ENCODE results near the gene ZNF585A. TPM values are rescaled to one million over a fixed set of nuclear protein-coding genes. Genes with fewer than 3 reads are reported as not detected.
"Not testable (repeated sequence)": the region's sequence is repeated elsewhere in the genome, so short reads cannot be mapped to it uniquely, and the experiment has no call there.

Gene ZNF585A
- 10 to 100 TPM in 1 of 2 donors, 1 to 10 TPM in 1; 8.6 to 15.1 TPM for total RNA-seq
- polyA plus RNA-seq = 10 to 100 TPM; 14.5 to 17.7 TPM
- long read RNA-seq, donor 1, full-length matches to known transcripts = 7 of 14 reads
- long read RNA-seq, donor 1, partial matches to known transcripts = 2 of 14 reads
- long read RNA-seq, donor 1, other reads (novel, unspliced or antisense) = 5 of 14 reads
- long read RNA-seq, donor 2, full-length matches to known transcripts = 6 of 7 reads
- long read RNA-seq, donor 2, partial matches to known transcripts = 0 of 7 reads
- long read RNA-seq, donor 2, other reads (novel, unspliced or antisense) = 1 of 7 reads

DNA sequence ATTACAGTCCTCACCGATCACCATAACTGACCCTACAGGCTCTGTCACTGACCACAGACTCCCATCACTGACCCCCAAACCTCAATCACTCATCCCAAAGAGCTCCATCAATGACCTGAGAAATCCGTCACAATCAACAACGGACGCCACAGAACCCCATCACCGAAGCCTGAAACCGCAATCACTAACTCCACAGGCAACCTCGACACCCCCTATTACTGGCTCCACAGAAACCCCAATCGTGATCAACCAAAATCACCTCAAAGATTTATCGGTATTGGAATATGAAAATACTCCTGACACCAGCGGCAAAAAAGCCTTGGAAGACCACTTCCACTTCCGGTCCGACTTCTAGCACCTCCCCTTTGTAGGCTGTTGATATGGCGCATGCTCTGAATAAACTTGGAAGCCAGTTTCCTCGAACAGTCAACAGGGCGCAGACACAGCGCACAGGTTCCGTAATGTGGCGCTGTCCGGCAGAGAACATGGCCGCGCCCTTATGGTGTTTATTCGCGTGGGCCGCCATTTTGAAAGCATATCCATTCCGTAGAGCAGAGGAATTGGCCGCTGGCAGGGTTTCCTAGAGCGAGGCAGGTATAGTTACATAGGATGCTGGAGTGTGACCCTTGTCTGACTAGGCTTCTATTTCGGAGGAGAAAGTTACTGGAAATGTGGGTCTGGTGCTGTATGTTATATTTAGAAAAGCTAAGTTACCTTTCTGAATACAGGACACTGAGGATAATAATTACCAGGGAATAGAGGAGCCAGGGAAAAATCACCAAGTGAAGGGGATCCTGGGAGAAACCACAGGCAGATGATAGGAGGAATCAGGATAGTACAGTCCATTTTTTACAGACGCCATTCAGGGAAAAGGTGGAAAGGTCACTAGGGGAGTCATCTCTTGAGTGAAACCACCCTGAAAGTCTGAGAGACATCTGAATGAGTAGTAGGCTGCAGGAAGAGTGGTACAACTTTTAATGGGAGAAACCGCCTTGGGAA, at the start of gene ZNF585A:
TSS of gene ZNF585A (minus strand) at position 328 of the 999 bp plus-strand sequence. CDS start 2,785 bp downstream, outside the sequence.
- Histone ChIP-seq H3K36me3 (ENCODE audit: control insufficient read depth in 1 of 2, insufficient read depth in 2 of 2, low read length in 1 of 2) (peaks cover 5% of the 10 kb centered on the region in 2 donors), H3K4me1 (ENCODE audit: control insufficient read depth in 1 of 2, insufficient read depth in 2 of 2, low read length in 2 of 2) (no peaks in the 10 kb centered on the region), H3K9me3 (ENCODE audit: control insufficient read depth, low read length) (peaks cover 5% of the 10 kb centered on the region), H3K27me3 (ENCODE audit: control insufficient read depth in 1 of 2, insufficient read depth in 2 of 2, low read length in 1 of 2) (no peaks in the 10 kb centered on the region), H3K4me3 (ENCODE audit: low read length in 2 of 2) (peak within 1 kb of the TSS; percentile 63 to 100), H3K27ac (ENCODE audit: low read depth in 1 of 2, low read length in 2 of 2) (peak within 1 kb of the TSS in 1 of 2 donors; percentile 64)
- WGBS, 2 donors = 5% methylated on average over 30 of the region's 30 CpGs
- intact Hi-C loops (cut with DNase I) = loop anchor here (2.0 to 10.0 kb wide), 4 partner anchors 38 to 200 kb away; partner anchors contain the start of genes ZNF420 (in 1 of the 2) and ZNF585B (in 1 of the 2)
- ATAC-seq (ENCODE audit: low FRiP score) (peak; percentile 100), DNase-seq (peak; percentile 95)

DNA sequence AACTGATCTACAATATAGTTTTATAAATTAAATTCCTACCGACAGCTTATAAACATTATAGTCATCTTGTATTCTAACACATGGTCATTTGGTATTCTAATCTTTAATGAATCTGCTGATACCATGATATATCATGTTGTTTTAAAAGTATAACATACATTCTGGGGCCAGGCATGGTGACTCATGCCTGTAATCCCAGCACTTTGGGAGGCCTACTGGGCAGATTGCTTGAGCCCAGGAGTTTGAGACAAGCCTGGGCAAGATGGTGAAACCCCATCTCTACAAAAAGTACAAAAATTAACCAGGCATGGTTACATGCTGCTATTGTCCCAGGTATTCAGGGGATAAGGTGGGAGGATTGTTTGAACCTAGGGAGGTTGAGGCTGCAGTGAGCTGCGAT, 48.6 kb upstream of the ZNF585A start:
- ATAC-seq (ENCODE audit: low FRiP score) (no peak), DNase-seq (no peak)
- Histone ChIP-seq H3K4me3 (ENCODE audit: low read length in 2 of 2) (no peak overlapping the region), H3K4me1 (ENCODE audit: control insufficient read depth in 1 of 2, insufficient read depth in 2 of 2, low read length in 2 of 2) (no peaks in the 10 kb centered on the region), H3K36me3 (ENCODE audit: control insufficient read depth in 1 of 2, insufficient read depth in 2 of 2, low read length in 1 of 2) (peaks cover 0 to 1% of the 10 kb centered on the region in 2 donors), H3K27me3 (ENCODE audit: control insufficient read depth in 1 of 2, insufficient read depth in 2 of 2, low read length in 1 of 2) (no peaks in the 10 kb centered on the region), H3K9me3 (ENCODE audit: control insufficient read depth, low read length) (no peaks in the 10 kb centered on the region), H3K27ac (ENCODE audit: low read depth in 1 of 2, low read length in 2 of 2) (no peak overlapping the region)
- intact Hi-C loops (cut with DNase I) = loop anchor here in 1 of 2 donors (5.0 kb wide), 1 partner anchor 304 kb away; the partner anchor contains the start of genes ZNF568 and ZNF829
- WGBS, 2 donors = 91 to 99% methylated on average over 2 of the region's 2 CpGs

DNA sequence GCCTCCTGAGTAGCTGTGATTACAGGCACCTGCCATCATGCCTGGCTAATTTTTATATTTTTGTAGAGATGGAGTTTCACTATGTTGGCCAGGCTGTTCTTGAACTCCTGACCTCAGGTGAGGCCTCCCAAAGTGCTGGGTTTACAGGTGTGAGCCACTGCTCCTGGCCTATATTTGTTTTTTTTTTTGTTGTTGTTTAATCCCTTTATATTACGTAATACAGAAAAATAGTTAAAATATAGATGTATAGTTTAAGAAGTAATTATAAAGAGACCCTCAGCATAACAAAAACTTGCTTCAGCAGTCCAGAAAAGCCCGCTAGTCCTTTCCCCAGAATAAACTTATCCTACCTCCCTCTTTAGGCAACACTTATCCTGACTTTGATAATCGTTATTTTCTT, 47.9 kb upstream of the ZNF585A start:
- intact Hi-C loops (cut with DNase I) = loop anchor here in 1 of 2 donors (5.0 kb wide), 1 partner anchor 303 kb away; the partner anchor contains the start of genes ZNF568 and ZNF829
- 90 to 92% methylated on average over 3 of the region's 3 CpGs for WGBS, 2 donors
- no peaks in the 10 kb centered on the region for H3K4me1 ChIP-seq (ENCODE audit: control insufficient read depth in 1 of 2, insufficient read depth in 2 of 2, low read length in 2 of 2)

DNA sequence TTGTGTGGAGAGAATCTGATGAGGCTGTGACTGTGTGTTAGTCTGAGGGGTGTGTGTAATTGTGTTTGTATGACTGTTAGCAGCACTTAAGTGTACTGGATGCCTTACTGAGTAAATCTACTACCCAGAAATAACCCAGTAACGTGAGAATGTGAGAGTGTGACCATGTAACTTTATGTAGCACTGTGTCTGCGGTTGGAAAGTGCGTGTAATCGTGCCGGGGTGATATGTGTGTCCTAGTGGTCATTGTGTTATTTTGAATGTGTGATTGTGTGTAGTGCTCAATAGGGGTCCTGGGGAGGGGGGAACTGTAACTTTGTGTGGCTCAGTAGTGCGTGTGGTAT, 46.1 kb upstream of the ZNF585A start:
- no peak for DNase-seq
- ATAC-seq (ENCODE audit: low FRiP score) = peak; percentile 6
- no peaks in the 10 kb centered on the region for H3K4me1 ChIP-seq (ENCODE audit: control insufficient read depth in 1 of 2, insufficient read depth in 2 of 2, low read length in 2 of 2)
- WGBS, 2 donors = 13 to 14% methylated on average over 6 of the region's 6 CpGs
- intact Hi-C loops (cut with DNase I) = loop anchor here (5.0 to 10.0 kb wide), 2 partner anchors 116 to 246 kb away; a partner anchor contains a TSS
- H3K36me3 ChIP-seq (ENCODE audit: control insufficient read depth in 1 of 2, insufficient read depth in 2 of 2, low read length in 1 of 2) = no peaks in the 10 kb centered on the region
- peak overlapping the region in 1 of 2 donors; percentile 76 for H3K27ac ChIP-seq (ENCODE audit: low read depth in 1 of 2, low read length in 2 of 2)
- peak overlapping the region; percentile 52 to 88 for H3K4me3 ChIP-seq (ENCODE audit: low read length in 2 of 2)
- H3K9me3 ChIP-seq (ENCODE audit: control insufficient read depth, low read length) = no peaks in the 10 kb centered on the region
- H3K27me3 ChIP-seq (ENCODE audit: control insufficient read depth in 1 of 2, insufficient read depth in 2 of 2, low read length in 1 of 2) = no peaks in the 10 kb centered on the region

More for the DNA sequence above, 47.9 kb upstream of the ZNF585A start:
- no peak overlapping the region for H3K27ac ChIP-seq (ENCODE audit: low read depth in 1 of 2, low read length in 2 of 2)
- no peaks in the 10 kb centered on the region for H3K9me3 ChIP-seq (ENCODE audit: control insufficient read depth, low read length)
- H3K4me3 ChIP-seq (ENCODE audit: low read length in 2 of 2) = no peak overlapping the region
- H3K27me3 ChIP-seq (ENCODE audit: control insufficient read depth in 1 of 2, insufficient read depth in 2 of 2, low read length in 1 of 2) = no peaks in the 10 kb centered on the region
- H3K36me3 ChIP-seq (ENCODE audit: control insufficient read depth in 1 of 2, insufficient read depth in 2 of 2, low read length in 1 of 2) = no peaks in the 10 kb centered on the region
- ATAC-seq (ENCODE audit: low FRiP score) (no peak), DNase-seq (no peak)

DNA sequence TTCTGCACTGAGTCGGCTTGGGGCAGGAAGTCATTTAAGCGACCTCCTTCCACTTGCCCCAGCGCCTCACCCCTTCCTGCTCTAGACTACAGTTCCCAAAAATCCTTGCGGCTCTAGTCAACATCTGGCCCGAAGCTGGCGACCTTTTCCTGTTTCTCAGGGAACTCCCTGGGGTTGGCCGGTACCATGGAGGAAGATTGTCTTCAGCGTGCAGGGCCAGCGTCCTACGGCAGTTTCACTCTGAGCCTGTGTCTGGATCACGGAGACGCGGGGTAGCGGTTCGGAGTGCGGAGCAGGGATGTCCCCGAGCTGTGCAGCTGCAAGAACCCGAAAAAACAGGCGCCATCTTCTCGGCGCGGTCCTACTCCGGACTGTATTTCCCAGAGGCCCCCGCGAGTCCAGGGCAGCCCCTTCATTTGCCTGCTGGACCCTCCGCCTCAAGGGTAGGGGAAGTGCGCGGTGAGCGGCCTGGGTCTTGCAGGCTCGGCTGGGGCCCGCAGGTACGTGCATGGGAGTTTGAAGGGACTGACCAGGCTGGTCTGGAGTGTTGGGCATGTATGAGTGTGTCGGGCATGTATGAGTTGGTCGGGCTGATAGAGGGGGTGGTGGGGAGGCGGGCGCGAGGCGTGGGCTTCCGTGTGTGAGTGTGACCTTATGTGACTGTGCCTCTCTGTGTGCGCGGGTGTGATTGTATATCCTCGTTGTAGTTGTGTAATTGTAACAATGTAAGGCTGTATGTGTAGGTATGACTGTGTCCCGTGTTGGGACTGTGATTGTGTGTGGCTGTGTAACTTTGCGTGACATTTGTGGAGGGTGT, 45.5 kb upstream of the ZNF585A start, which contains the start of gene ZNF383:
TSS of gene ZNF383 (plus strand) at position 440 of the 817 bp plus-strand sequence. CDS start 12,240 bp downstream, outside the sequence.
- peak within 1 kb of the TSS in 1 of 2 donors; percentile 85 for H3K27ac ChIP-seq (ENCODE audit: low read depth in 1 of 2, low read length in 2 of 2)
- H3K4me3 ChIP-seq (ENCODE audit: low read length in 2 of 2) = peak within 1 kb of the TSS; percentile 84 to 88
- H3K4me1 ChIP-seq (ENCODE audit: control insufficient read depth in 1 of 2, insufficient read depth in 2 of 2, low read length in 2 of 2) = no peaks in the 10 kb centered on the region
- ATAC-seq (ENCODE audit: low FRiP score) = peak; percentile 98
- no peaks in the 10 kb centered on the region for H3K27me3 ChIP-seq (ENCODE audit: control insufficient read depth in 1 of 2, insufficient read depth in 2 of 2, low read length in 1 of 2)
- no peaks in the 10 kb centered on the region for H3K9me3 ChIP-seq (ENCODE audit: control insufficient read depth, low read length)
- DNase-seq = peak; percentile 92 to 95
- 0% methylated on average over 44 of the region's 44 CpGs for WGBS, 2 donors
- intact Hi-C loops (cut with DNase I) = loop anchor here (2.0 to 10.0 kb wide), 3 partner anchors 45 to 246 kb away; partner anchors contain the start of gene ZNF585A (in 1 of the 2)
- H3K36me3 ChIP-seq (ENCODE audit: control insufficient read depth in 1 of 2, insufficient read depth in 2 of 2, low read length in 1 of 2) = no peaks in the 10 kb centered on the region

DNA sequence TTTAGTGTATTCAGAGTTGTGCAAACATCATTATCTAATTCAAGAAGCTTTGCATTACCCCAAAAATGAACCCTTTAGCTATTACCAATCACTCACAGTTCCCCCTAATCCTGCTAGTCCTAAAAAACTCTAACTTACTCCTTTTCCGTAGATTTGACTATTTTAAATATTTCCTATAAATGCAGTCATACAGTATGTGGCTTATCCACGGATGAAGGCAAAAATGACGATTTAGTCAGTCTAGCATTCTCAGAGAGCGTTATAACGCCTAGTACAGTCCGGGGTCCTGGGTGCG, 44.9 kb upstream of the ZNF585A start:
- intact Hi-C loops (cut with DNase I) = loop anchor here (2.0 to 10.0 kb wide), 3 partner anchors 45 to 245 kb away; partner anchors contain the start of gene ZNF585A (in 1 of the 2)
- no peaks in the 10 kb centered on the region for H3K36me3 ChIP-seq (ENCODE audit: control insufficient read depth in 1 of 2, insufficient read depth in 2 of 2, low read length in 1 of 2)
- DNase-seq (no peak), ATAC-seq (ENCODE audit: low FRiP score) (no peak)
- H3K4me1 ChIP-seq (ENCODE audit: control insufficient read depth in 1 of 2, insufficient read depth in 2 of 2, low read length in 2 of 2) = no peaks in the 10 kb centered on the region
- H3K27me3 ChIP-seq (ENCODE audit: control insufficient read depth in 1 of 2, insufficient read depth in 2 of 2, low read length in 1 of 2) = no peaks in the 10 kb centered on the region
- no peaks in the 10 kb centered on the region for H3K9me3 ChIP-seq (ENCODE audit: control insufficient read depth, low read length)
- peak overlapping the region; percentile 84 to 88 for H3K4me3 ChIP-seq (ENCODE audit: low read length in 2 of 2)
- no peak overlapping the region for H3K27ac ChIP-seq (ENCODE audit: low read depth in 1 of 2, low read length in 2 of 2)
- 0% methylated on average over 7 of the region's 7 CpGs for WGBS, 2 donors

DNA sequence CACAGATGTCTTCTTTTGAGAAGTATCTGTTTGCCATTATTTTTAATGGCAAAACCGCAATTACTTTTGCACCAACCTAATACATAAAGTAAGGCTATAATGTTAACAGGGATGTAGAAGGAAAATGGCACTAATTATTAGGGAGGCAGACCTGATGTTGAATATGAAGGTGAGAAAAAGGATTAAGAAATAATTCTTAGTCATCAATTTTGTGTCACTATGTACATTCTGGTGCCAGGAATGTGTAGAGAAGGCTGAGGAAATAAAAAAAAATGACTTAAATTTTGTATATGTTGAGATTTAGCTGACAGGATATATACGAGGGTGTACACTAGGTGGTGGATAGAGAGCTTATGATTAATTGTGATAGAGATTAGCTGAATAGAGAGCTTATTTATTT, 25.3 kb upstream of the ZNF585A start:
- intact Hi-C loops (cut with DNase I) = no loop called here
- WGBS, 2 donors = 77 to 89% methylated on average over 2 of the region's 2 CpGs
- H3K4me3 ChIP-seq (ENCODE audit: low read length in 2 of 2) = no peak overlapping the region
- no peaks in the 10 kb centered on the region for H3K4me1 ChIP-seq (ENCODE audit: control insufficient read depth in 1 of 2, insufficient read depth in 2 of 2, low read length in 2 of 2)
- H3K27me3 ChIP-seq (ENCODE audit: control insufficient read depth in 1 of 2, insufficient read depth in 2 of 2, low read length in 1 of 2) = no peaks in the 10 kb centered on the region
- no peak for DNase-seq
- no peak overlapping the region for H3K27ac ChIP-seq (ENCODE audit: low read depth in 1 of 2, low read length in 2 of 2)
- peaks cover 0 to 9% of the 10 kb centered on the region in 2 donors for H3K36me3 ChIP-seq (ENCODE audit: control insufficient read depth in 1 of 2, insufficient read depth in 2 of 2, low read length in 1 of 2)
- peaks cover 4% of the 10 kb centered on the region for H3K9me3 ChIP-seq (ENCODE audit: control insufficient read depth, low read length)
- no peak for ATAC-seq (ENCODE audit: low FRiP score)

DNA sequence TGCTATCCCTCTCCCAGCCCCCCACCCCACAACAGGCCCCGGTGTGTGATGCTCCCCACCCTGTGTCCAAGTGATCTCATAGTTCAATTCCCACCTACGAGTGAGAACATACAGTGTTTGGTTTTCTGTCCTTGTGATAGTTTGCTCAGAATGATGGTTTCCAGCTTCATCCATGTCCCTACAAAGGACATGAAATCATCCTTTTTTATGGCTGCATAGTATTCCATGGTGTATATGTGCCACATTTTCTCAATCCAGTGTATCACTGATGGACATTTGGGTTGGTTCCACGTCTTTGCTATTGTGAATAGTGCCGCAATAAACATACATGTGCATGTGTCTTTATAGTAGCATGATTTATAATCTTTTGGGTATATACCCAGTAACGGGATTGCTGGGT, 24.6 kb upstream of the ZNF585A start:
- H3K36me3 ChIP-seq (ENCODE audit: control insufficient read depth in 1 of 2, insufficient read depth in 2 of 2, low read length in 1 of 2); H3K4me3 ChIP-seq (ENCODE audit: low read length in 2 of 2); H3K4me1 ChIP-seq (ENCODE audit: control insufficient read depth in 1 of 2, insufficient read depth in 2 of 2, low read length in 2 of 2); H3K9me3 ChIP-seq (ENCODE audit: control insufficient read depth, low read length); intact Hi-C loops (cut with DNase I); DNase-seq; ATAC-seq (ENCODE audit: low FRiP score); H3K27ac ChIP-seq (ENCODE audit: low read depth in 1 of 2, low read length in 2 of 2); H3K27me3 ChIP-seq (ENCODE audit: control insufficient read depth in 1 of 2, insufficient read depth in 2 of 2, low read length in 1 of 2): not testable (repeated sequence)
- WGBS, 2 donors = 95 to 99% methylated on average over 5 of the region's 5 CpGs

All from aorta (tissue), 5 donors.